Measurements from ENCODE around the gene TMCC2. TPM values are rescaled to one million over a fixed set of nuclear protein-coding genes. Genes with fewer than 3 reads are reported as not detected.

Gene TMCC2
- total and polyA plus RNA-seq, 2 donors (not counting 1 experiment from before 2014, with no cell fraction given) = 2.0 to 4.0 TPM

DNA sequence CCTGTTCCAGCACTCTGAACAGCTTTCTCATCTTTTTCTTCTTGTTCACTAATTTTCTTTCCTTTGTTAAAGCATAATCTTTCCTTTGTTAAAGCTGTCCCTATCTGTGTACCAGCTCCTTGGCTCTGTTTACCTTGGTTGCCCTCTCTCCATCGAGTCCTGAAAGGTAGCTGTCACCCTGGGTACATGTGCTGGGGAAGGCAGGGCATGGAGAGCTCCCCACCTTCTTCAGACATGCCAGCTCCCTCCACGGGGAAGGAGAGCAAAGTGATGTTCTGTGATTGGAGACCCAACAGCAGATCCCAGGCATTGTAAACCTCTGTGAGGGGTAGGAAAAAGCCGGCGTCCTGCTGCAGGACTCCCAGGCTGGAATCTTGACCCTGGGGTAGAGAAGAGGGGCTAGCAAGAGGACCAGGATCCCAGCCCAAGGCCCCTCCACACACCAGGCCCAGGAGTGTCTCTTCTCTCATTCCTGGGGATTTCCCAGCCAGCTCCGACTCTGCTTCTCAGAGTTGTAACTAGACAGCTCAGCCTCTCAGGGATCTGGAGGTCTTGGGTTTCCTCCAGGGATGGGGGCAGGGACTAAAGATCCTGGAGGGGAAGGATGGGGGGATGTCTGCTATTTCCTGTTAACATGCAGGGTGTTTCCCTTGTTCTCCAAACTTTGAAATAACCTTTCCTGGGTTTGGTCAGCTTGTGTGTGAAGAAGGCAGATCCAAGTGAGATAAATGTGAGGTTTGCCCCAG is 34.4 kb downstream of the TMCC2 start:
- intact Hi-C loops (cut with micrococcal nuclease) = no loop called here
- Histone ChIP-seq H3K36me3 (replicated peaks in 1 of 2; ENCODE audit: control extremely low read depth in 1 of 2, control insufficient read depth in 1 of 2, extremely low read depth in 1 of 2, insufficient read depth in 2 of 2, low read length in 1 of 2) (no peaks in the 10 kb centered on the region), H3K79me2 (ENCODE audit: control insufficient read depth, insufficient read depth, low read length) (no peaks in the 10 kb centered on the region), H3K27me3 (replicated peaks in 1 of 4; ENCODE audit: control extremely low read depth in 1 of 4, control insufficient read depth in 3 of 4, insufficient read depth in 4 of 4, low read length in 3 of 4) (peaks cover 0 to 18% (median 5%) of the 10 kb centered on the region in 4 experiments), H4K20me1 (ENCODE audit: control insufficient read depth, insufficient read depth, low read length, poor library complexity, severe bottlenecking) (no peaks in the 10 kb centered on the region), H3K9ac (ENCODE audit: low read length) (no peak overlapping the region), H3K27ac (ENCODE audit: low read length in 2 of 2) (no peak overlapping the region), H3K4me2 (replicated peaks; ENCODE audit: low read depth, low read length, poor library complexity, severe bottlenecking) (no peak overlapping the region), H3K9me3 (ENCODE audit: control extremely low read depth in 1 of 3, control insufficient read depth in 2 of 3, insufficient read depth in 1 of 3, low read length in 2 of 3) (no peaks in the 10 kb centered on the region), H3K4me3 (ENCODE audit: control extremely low read depth in 1 of 5, extremely low read depth in 1 of 5, insufficient read depth in 1 of 5, low read depth in 2 of 5, low read length in 4 of 5) (no peak overlapping the region), H2AFZ (ENCODE audit: insufficient read depth, low read depth, low read length, poor library complexity, severe bottlenecking) (no peak overlapping the region), H3K4me1 (ENCODE audit: control insufficient read depth in 2 of 2, insufficient read depth in 2 of 2, low read length in 2 of 2) (no peaks in the 10 kb centered on the region)
- POLR2A ChIA-PET = interaction anchor here (0.5 to 0.7 kb wide), 2 partner anchors 16 to 1833 kb away, joined by 3 to 4 read pairs; no protein-coding TSS in a partner anchor
- CTCF ChIA-PET = interaction anchor here (0.9 to 3.2 kb wide), 9 partner anchors 10 to 273 kb away, joined by 3 to 9 read pairs (median 3); no protein-coding TSS in a partner anchor
- ATAC-seq (ENCODE audit: low read depth) (no peak), DNase-seq (no peak)
- H3K27me3 Mint-ChIP-seq = peaks cover 5% of the 10 kb centered on the region
- no peaks in the 10 kb centered on the region for H3K9me3 Mint-ChIP-seq (ENCODE audit: insufficient read depth)
- WGBS (ENCODE audit: insufficient coverage) = 31% methylated on average over 2 of the region's 5 CpGs
- TF ChIP-seq, protein P1, sequence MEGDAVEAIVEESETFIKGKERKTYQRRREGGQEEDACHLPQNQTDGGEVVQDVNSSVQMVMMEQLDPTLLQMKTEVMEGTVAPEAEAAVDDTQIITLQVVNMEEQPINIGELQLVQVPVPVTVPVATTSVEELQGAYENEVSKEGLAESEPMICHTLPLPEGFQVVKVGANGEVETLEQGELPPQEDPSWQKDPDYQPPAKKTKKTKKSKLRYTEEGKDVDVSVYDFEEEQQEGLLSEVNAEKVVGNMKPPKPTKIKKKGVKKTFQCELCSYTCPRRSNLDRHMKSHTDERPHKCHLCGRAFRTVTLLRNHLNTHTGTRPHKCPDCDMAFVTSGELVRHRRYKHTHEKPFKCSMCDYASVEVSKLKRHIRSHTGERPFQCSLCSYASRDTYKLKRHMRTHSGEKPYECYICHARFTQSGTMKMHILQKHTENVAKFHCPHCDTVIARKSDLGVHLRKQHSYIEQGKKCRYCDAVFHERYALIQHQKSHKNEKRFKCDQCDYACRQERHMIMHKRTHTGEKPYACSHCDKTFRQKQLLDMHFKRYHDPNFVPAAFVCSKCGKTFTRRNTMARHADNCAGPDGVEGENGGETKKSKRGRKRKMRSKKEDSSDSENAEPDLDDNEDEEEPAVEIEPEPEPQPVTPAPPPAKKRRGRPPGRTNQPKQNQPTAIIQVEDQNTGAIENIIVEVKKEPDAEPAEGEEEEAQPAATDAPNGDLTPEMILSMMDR (IDR thresholded peaks at IDR 0.05) = no peak
- no peak for TF ChIP-seq EZH2 (IDR thresholded peaks at IDR 0.05; ENCODE audit: borderline replicate concordance, insufficient read depth, low read depth, low read length, poor library complexity, severe bottlenecking)
- no peak overlapping the region for H3K4me3 Mint-ChIP-seq
- H3K4me1 Mint-ChIP-seq = peaks cover 2% of the 10 kb centered on the region
- H3K27ac Mint-ChIP-seq = no peak overlapping the region

- H3K27ac Mint-ChIP-seq = no peak overlapping the region
- Histone ChIP-seq H3K4me3 (ENCODE audit: control extremely low read depth in 1 of 5, extremely low read depth in 1 of 5, insufficient read depth in 1 of 5, low read depth in 2 of 5, low read length in 4 of 5) (no peak overlapping the region), H2AFZ (ENCODE audit: insufficient read depth, low read depth, low read length, poor library complexity, severe bottlenecking) (no peak overlapping the region), H3K4me2 (replicated peaks; ENCODE audit: low read depth, low read length, poor library complexity, severe bottlenecking) (no peak overlapping the region), H3K27me3 (replicated peaks in 1 of 4; ENCODE audit: control extremely low read depth in 1 of 4, control insufficient read depth in 3 of 4, insufficient read depth in 4 of 4, low read length in 3 of 4) (peaks cover 0 to 18% (median 5%) of the 10 kb centered on the region in 4 experiments), H3K79me2 (ENCODE audit: control insufficient read depth, insufficient read depth, low read length) (no peaks in the 10 kb centered on the region), H3K27ac (ENCODE audit: low read length in 2 of 2) (no peak overlapping the region), H4K20me1 (ENCODE audit: control insufficient read depth, insufficient read depth, low read length, poor library complexity, severe bottlenecking) (no peaks in the 10 kb centered on the region), H3K36me3 (replicated peaks in 1 of 2; ENCODE audit: control extremely low read depth in 1 of 2, control insufficient read depth in 1 of 2, extremely low read depth in 1 of 2, insufficient read depth in 2 of 2, low read length in 1 of 2) (no peaks in the 10 kb centered on the region), H3K9me3 (ENCODE audit: control extremely low read depth in 1 of 3, control insufficient read depth in 2 of 3, insufficient read depth in 1 of 3, low read length in 2 of 3) (no peaks in the 10 kb centered on the region), H3K4me1 (ENCODE audit: control insufficient read depth in 2 of 2, insufficient read depth in 2 of 2, low read length in 2 of 2) (no peaks in the 10 kb centered on the region), H3K9ac (ENCODE audit: low read length) (no peak overlapping the region)
- no peak for TF ChIP-seq EZH2 (IDR thresholded peaks at IDR 0.05; ENCODE audit: borderline replicate concordance, insufficient read depth, low read depth, low read length, poor library complexity, severe bottlenecking)
- TF ChIP-seq, protein P1 (IDR thresholded peaks at IDR 0.05) = no peak
- no peaks in the 10 kb centered on the region for H3K9me3 Mint-ChIP-seq (ENCODE audit: insufficient read depth)
- intact Hi-C loops (cut with micrococcal nuclease) = no loop called here
- no peak for ATAC-seq (ENCODE audit: low read depth)
- 17% methylated on average over 1 of the region's 8 CpGs for WGBS (ENCODE audit: insufficient coverage)
- peaks cover 2% of the 10 kb centered on the region for H3K4me1 Mint-ChIP-seq
- ChIA-PET CTCF (interaction anchor here (1.2 to 3.2 kb wide), 5 partner anchors 11 to 274 kb away, joined by 3 to 9 read pairs (median 5); no protein-coding TSS in a partner anchor), POLR2A (no interaction called here)
- peaks cover 5% of the 10 kb centered on the region for H3K27me3 Mint-ChIP-seq
- H3K4me3 Mint-ChIP-seq = no peak overlapping the region
- no peak for DNase-seq
These were observed 35.0 kb downstream of the TMCC2 start for GRCh38 chr1:205262731-205263171.
